Left ventricle myocardium inferior (tissue), 1 donor: ENCODE measurements around the gene STK11IP. TPM values are rescaled to one million over a fixed set of nuclear protein-coding genes. Genes with fewer than 3 reads are reported as not detected.

ENCODE experiments used
- DNase-seq: peaks from one replicate; pipeline ENCODE4 v3.0.0-alpha.2; 2020
- H3K27ac ChIP-seq: fragments of 200-600 bp; replicated peaks from 2 replicates; pipeline ENCODE4 v1.8.0; 2021
- H3K27me3 ChIP-seq: fragments of 200-600 bp; 2 replicates; pipeline ENCODE4 v1.8.0; 2021; ENCODE audit warnings: low read depth
- H3K36me3 ChIP-seq: fragments of 200-600 bp; 2 replicates; pipeline ENCODE4 v1.8.0; 2021
- H3K4me1 ChIP-seq: fragments of 200-600 bp; 2 replicates; pipeline ENCODE4 v1.8.0; 2021
- H3K4me3 ChIP-seq: fragments of 200-600 bp; 2 replicates; pipeline ENCODE4 v1.8.0; 2021; ENCODE audit warnings: mild to moderate bottlenecking, moderate library complexity
- H3K9me3 ChIP-seq: fragments of 200-600 bp; replicated peaks from 2 replicates; pipeline ENCODE4 v1.8.0; 2021
- intact Hi-C: fragments of 100-400 bp; cut with micrococcal nuclease; formaldehyde crosslinking; loops from one replicate; pipeline ENCODE4 v1.11.0; 2022
- microRNA-seq: library from miRNA; unstranded; fragments of <30 nt; microRNA quantifications from one replicate; pipeline ENCODE4 v1.2.0, GENCODE V29; 2020
- total RNA-seq: library from RNA; stranded (reverse); fragmentation: NEBNext Ultra II Directional; extraction: Animal tissue kit (Norgen Biotek cat#: 25700); gene quantifications from one replicate; pipeline ENCODE4 v1.2.1, GENCODE V29; 2021
- TF ChIP-seq, protein P1 (sequence below): fragments of 200-600 bp; IDR thresholded peaks from 2 replicates; pipeline ENCODE4 v1.8.0; 2021; ENCODE audit warnings: antibody characterized with exemption, mild to moderate bottlenecking, borderline replicate concordance
- donor health status: DM: no; HTN: yes; CAD: no; lungs with severe emphysema.

STK11IP gene
- total RNA-seq, 1 donor from 2014 or later, result 15.9 TPM

DNA sequence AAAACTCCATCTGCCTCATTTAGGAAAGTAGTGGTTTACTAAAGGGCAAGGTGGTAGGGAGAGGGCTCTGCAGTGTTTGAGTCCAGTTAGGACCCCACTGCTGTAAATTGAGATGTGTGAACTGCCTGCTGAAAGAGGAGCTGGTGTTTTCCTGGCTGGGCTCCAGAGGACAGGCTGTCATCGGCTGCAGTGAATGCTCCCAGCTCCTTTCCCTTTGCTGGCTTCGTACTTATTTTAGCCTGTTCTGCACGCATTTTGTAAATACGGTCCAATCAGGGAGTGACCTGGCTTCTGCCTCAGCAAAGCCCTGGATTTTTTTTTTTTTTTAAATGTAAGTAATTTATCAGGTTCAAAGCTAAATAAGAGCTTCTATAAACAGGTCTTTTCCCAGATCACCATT is 67.3 kb downstream of the STK11IP start:
- no peaks in the 10 kb centered on the region for H3K36me3 ChIP-seq
- H3K9me3 ChIP-seq, result peaks cover 14% of the 10 kb centered on the region
- intact Hi-C loops, result no loop called here
- TF ChIP-seq, protein P1, sequence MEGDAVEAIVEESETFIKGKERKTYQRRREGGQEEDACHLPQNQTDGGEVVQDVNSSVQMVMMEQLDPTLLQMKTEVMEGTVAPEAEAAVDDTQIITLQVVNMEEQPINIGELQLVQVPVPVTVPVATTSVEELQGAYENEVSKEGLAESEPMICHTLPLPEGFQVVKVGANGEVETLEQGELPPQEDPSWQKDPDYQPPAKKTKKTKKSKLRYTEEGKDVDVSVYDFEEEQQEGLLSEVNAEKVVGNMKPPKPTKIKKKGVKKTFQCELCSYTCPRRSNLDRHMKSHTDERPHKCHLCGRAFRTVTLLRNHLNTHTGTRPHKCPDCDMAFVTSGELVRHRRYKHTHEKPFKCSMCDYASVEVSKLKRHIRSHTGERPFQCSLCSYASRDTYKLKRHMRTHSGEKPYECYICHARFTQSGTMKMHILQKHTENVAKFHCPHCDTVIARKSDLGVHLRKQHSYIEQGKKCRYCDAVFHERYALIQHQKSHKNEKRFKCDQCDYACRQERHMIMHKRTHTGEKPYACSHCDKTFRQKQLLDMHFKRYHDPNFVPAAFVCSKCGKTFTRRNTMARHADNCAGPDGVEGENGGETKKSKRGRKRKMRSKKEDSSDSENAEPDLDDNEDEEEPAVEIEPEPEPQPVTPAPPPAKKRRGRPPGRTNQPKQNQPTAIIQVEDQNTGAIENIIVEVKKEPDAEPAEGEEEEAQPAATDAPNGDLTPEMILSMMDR, result no peak
- H3K4me3 ChIP-seq, result no peak overlapping the region
- peak overlapping the region; percentile 76 for H3K27ac ChIP-seq
- peaks cover 22% of the 10 kb centered on the region for H3K4me1 ChIP-seq
- DNase-seq, result peak; percentile 83
- no peaks in the 10 kb centered on the region for H3K27me3 ChIP-seq

DNA sequence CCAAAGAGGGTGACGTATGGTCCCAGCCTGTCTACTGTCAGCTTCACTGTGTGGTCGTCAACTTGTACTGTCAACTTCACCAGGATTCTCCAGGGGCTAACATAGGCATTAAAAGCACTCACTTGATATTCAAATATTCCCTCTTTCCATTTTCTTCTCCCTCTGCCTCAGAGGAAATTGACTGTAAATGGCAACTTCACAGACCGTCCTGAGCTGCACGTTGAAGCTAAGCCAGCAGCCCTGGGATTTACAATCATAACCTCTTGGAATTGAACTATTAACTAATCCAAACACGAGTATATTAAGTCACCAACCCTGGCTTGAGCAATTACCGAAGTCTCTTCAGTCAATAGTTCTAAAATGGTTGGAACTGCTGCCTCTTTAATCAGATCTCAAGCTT is 68.3 kb downstream of the STK11IP start:
- no peak overlapping the region for H3K4me3 ChIP-seq
- H3K27ac ChIP-seq, result peak overlapping the region; percentile 76
- TF ChIP-seq, protein P1, result no peak
- H3K27me3 ChIP-seq, result no peaks in the 10 kb centered on the region
- H3K4me1 ChIP-seq, result peaks cover 22% of the 10 kb centered on the region
- H3K36me3 ChIP-seq, result no peaks in the 10 kb centered on the region
- no peak for DNase-seq
- intact Hi-C loops, result no loop called here
- peaks cover 9% of the 10 kb centered on the region for H3K9me3 ChIP-seq

Small RNA genes within 50 kb of the gene (microRNA-seq; reads per million reads assigned to microRNA genes)
- gene MIR3132, result 5.0 reads per million, percentile 13 among the genes with 10 or more reads in this experiment

Other genes with a start within 250 kb of the STK11IP start
- gene DNPEP, start 209.9 kb upstream of the STK11IP start, total RNA-seq, result 73.0 TPM
- 15,954 TPM for gene DES, start 179.5 kb upstream of the STK11IP start, total RNA-seq
- gene SPEG, start 163.0 kb upstream of the STK11IP start, total RNA-seq, result 145 TPM
- 22.0 TPM for gene GMPPA, start 99.0 kb upstream of the STK11IP start, total RNA-seq
- not detected for gene ASIC4, start 83.4 kb upstream of the STK11IP start, total RNA-seq
- 104 TPM for gene CHPF, start 54.0 kb upstream of the STK11IP start, total RNA-seq
- 2.5 TPM for gene TMEM198, start 53.8 kb upstream of the STK11IP start, total RNA-seq
- gene OBSL1, start 26.3 kb upstream of the STK11IP start, total RNA-seq, result 208 TPM
- 2.4 TPM for gene INHA, start 25.5 kb upstream of the STK11IP start, total RNA-seq
- 426 TPM for gene SLC4A3, start 29.8 kb downstream of the STK11IP start, total RNA-seq